GM12878 (cell line): ENCODE results near the gene SNX2. TPM values are rescaled to one million over a fixed set of nuclear protein-coding genes. Genes with fewer than 3 reads are reported as not detected.

Source experiments
- ATAC-seq: fragments of 200-7000 bp; cut with Tn5 transposase; 3 replicates; pipeline ENCODE4 v1.9.1; 2020; ENCODE audit warnings: mild to moderate bottlenecking, moderate library complexity
- BruUV-seq: library from RNA; stranded (reverse); fragments of 400-500 nt; replicated peaks from 2 replicates; lab custom pipeline; 2021; lab: Mats Ljungman, UMichigan
- CTCF ChIA-PET: fragments of 300-600 bp; sonication (Branson Sonifier 250); formaldehyde crosslinking; extraction: SDS; loops from one replicate; lab custom pipeline; 2021; ENCODE audit warnings: inconsistent platforms; lab: Yijun Ruan, JAX
- POLR2A ChIA-PET: fragments of 350-600 bp; formaldehyde crosslinking; extraction: SDS; loops from one replicate; lab custom pipeline; 2021; ENCODE audit warnings: inconsistent platforms; lab: Charles Lee
- RAD21 ChIA-PET: fragments of 300-600 bp; sonication (Branson Sonifier 250); formaldehyde crosslinking; loops from one replicate; lab custom pipeline; 2023; ENCODE audit warnings: antibody characterized with exemption; ENCODE audit not compliant: unreplicated experiment; lab: Charles Lee
- SMC1A ChIA-PET: fragments of 300-600 bp; sonication (Branson Sonifier 250); formaldehyde crosslinking; loops from one replicate; lab custom pipeline; 2023; ENCODE audit not compliant: unreplicated experiment, uncharacterized antibody; lab: Charles Lee
- DNase-seq: peaks from one replicate; pipeline ENCODE4 v3.0.0-alpha.2; 2011; ENCODE audit warnings: low read depth, low spot score
- FAIRE-seq: peaks from 3 replicates; lab custom pipeline; 2011; peaks lifted over from hg19 to GRCh38; lab: Jason Lieb, UNC
- H2AFZ ChIP-seq: 2 replicates; pipeline ENCODE4 v1.6.0; 2011; ENCODE audit warnings: low read depth, low read length, control low read depth; ENCODE audit not compliant: control insufficient read depth
- H3K27ac ChIP-seq: 2 replicates; pipeline ENCODE4 v1.5.1; 2011; ENCODE audit warnings: control low read depth; ENCODE audit not compliant: control insufficient read depth, insufficient read depth
- H3K27me3 ChIP-seq, 2 experiments: replicated peaks in 1 of 2; 2 replicates each; pipeline versions ENCODE4 v1.6.0 to v1.6.1; 2011; ENCODE audit warnings: low read length in 1 of 2; ENCODE audit not compliant: control insufficient read depth in 2 of 2, insufficient read depth in 2 of 2
- H3K36me3 ChIP-seq, 2 experiments: 2 replicates each; pipeline ENCODE4 v1.5.1; 2011; ENCODE audit warnings: low read length in 1 of 2; ENCODE audit not compliant: control insufficient read depth in 2 of 2, insufficient read depth in 2 of 2
- H3K4me1 ChIP-seq: 2 replicates; pipeline ENCODE4 v1.6.1; 2011; ENCODE audit warnings: mild to moderate bottlenecking, low read length, moderate library complexity, mixed read lengths; ENCODE audit not compliant: control insufficient read depth, insufficient read depth
- H3K4me2 ChIP-seq: 2 replicates; pipeline ENCODE4 v1.6.0; 2011; ENCODE audit warnings: control low read depth; ENCODE audit not compliant: control insufficient read depth, insufficient read depth
- H3K4me3 ChIP-seq: fragments of 200-600 bp; sonication (generic); 2 replicates; pipeline ENCODE4 v1.5.1; 2016
- H3K79me2 ChIP-seq: 2 replicates; pipeline ENCODE4 v1.6.0; 2011; ENCODE audit warnings: low read length; ENCODE audit not compliant: control insufficient read depth, insufficient read depth
- H3K9ac ChIP-seq: 2 replicates; pipeline ENCODE4 v1.8.0; 2011; ENCODE audit warnings: low read length, control low read depth, mixed read lengths; ENCODE audit not compliant: control insufficient read depth, insufficient read depth
- H3K9me3 ChIP-seq: replicated peaks from 3 replicates; pipeline ENCODE4 v1.5.1; 2011; ENCODE audit warnings: mild to moderate bottlenecking, low read length; ENCODE audit not compliant: control insufficient read depth, insufficient read depth
- H4K20me1 ChIP-seq: 2 replicates; pipeline ENCODE4 v1.6.0; 2011; ENCODE audit not compliant: control insufficient read depth, insufficient read depth
- BHLHE40 ChIP-seq, 2 experiments: fragments of 450-650 bp in 1 of 2; IDR thresholded peaks; 2 replicates each; pipeline ENCODE4 v1.6.1; 2011 to 2017; ENCODE audit warnings: low read depth in 2 of 2, borderline replicate concordance in 1 of 2, improper control_type of control experiment in 1 of 2, low read length in 1 of 2, mild to moderate bottlenecking in 1 of 2
- FOXM1 ChIP-seq: IDR thresholded peaks from 2 replicates; pipeline ENCODE4 v1.6.1; 2012; ENCODE audit warnings: low read depth, mild to moderate bottlenecking, inconsistent platforms, low read length, moderate library complexity
- GABPA ChIP-seq: IDR thresholded peaks from 2 replicates; pipeline ENCODE4 v1.6.1; 2014; ENCODE audit warnings: antibody characterized with exemption, low read depth, mild to moderate bottlenecking, inconsistent platforms
- HDGF ChIP-seq: fragments of 450-650 bp; IDR thresholded peaks from 2 replicates; pipeline ENCODE4 v1.6.1; 2016; ENCODE audit warnings: antibody characterized with exemption
- IRF4 ChIP-seq: IDR thresholded peaks from 2 replicates; pipeline ENCODE4 v1.6.1; 2011; ENCODE audit warnings: low read depth, low read length
- JUNB ChIP-seq: IDR thresholded peaks from 2 replicates; pipeline ENCODE4 v1.6.1; 2016; ENCODE audit warnings: antibody characterized with exemption, mild to moderate bottlenecking
- POU2F2 ChIP-seq: IDR thresholded peaks from 3 replicates; pipeline ENCODE4 v1.6.1; 2011; ENCODE audit warnings: low read depth, mild to moderate bottlenecking, low read length, borderline replicate concordance
- SMAD5 ChIP-seq: IDR thresholded peaks from 2 replicates; pipeline ENCODE4 v1.6.1; 2016; ENCODE audit warnings: antibody characterized with exemption, low read depth
- SP1 ChIP-seq: IDR thresholded peaks from one replicate; pipeline ENCODE4 v1.6.1; 2011; ENCODE audit warnings: low read depth, low read length
- SUZ12 ChIP-seq: fragments of 200-600 bp; sonication (generic); IDR thresholded peaks from one replicate; pipeline ENCODE4 v1.6.1; 2018; ENCODE audit warnings: antibody characterized with exemption, mild to moderate bottlenecking; ENCODE audit not compliant: unreplicated experiment
- TBL1XR1 ChIP-seq: IDR thresholded peaks from 2 replicates; pipeline ENCODE4 v1.6.1; 2012; ENCODE audit warnings: low read depth, low read length, improper control_type of control experiment
- YY1 ChIP-seq: IDR thresholded peaks from 2 replicates; pipeline ENCODE4 v1.6.1; 2011; ENCODE audit warnings: low read depth, mild to moderate bottlenecking, low read length
- ZNF384 ChIP-seq: IDR thresholded peaks from 2 replicates; pipeline ENCODE4 v1.6.1; 2012; ENCODE audit warnings: low read depth, mild to moderate bottlenecking, low read length, improper control_type of control experiment, borderline replicate concordance
- ZNF592 ChIP-seq: fragments of 450-650 bp; IDR thresholded peaks from 2 replicates; pipeline ENCODE4 v1.6.1; 2017; ENCODE audit warnings: mild to moderate bottlenecking, moderate library complexity
- WGBS: methylation state at CpG from one replicate; pipeline ENCODE4 v1.1.6; 2016; ENCODE audit warnings: low lambda C conversion rate; ENCODE audit not compliant: insufficient replicate concordance, insufficient coverage; ENCODE audit errors: missing lambda C conversion rate; 5-methylcytosine and 5-hydroxymethylcytosine counted together
- in situ Hi-C: fragments of 300-500 bp; cut with MboI; formaldehyde crosslinking; loops from 9 replicates; pipeline ENCODE4 v1.14.3; 2018; ENCODE audit warnings: mixed read lengths
- intact Hi-C: fragments of 100-400 bp; cut with micrococcal nuclease; formaldehyde crosslinking; loops from one replicate; pipeline ENCODE4 v1.14.2; 2022; ENCODE audit not compliant: unreplicated experiment
- polyA plus RNA-seq, 11 experiments: library from polyadenylated mRNA; depleted of rRNA in 4 of 11; unstranded in 6 of 11; stranded (reverse) in 5 of 11; fragments of >200 nt; fragmentation: Nextera tagmentation in 4 of 11; fragmentation: Illumina TruSeq in 1 of 11; extraction: Ambion mirVana in 4 of 11; extraction: Trizol in 1 of 11; gene quantifications; 1 replicate in 1 of 11; 2 replicates in 10 of 11; pipeline versions ENCODE4 v1.2.1 to v1.2.3, GENCODE V29; 2011 to 2016; ENCODE audit warnings: inconsistent platforms in 2 of 11, missing spikeins in 2 of 11, low read depth in 1 of 11
- total RNA-seq, 4 experiments: library from RNA; depleted of rRNA in 3 of 4; stranded (reverse); fragments of >200 nt in 3 of 4; fragmentation: Illumina TruSeq in 1 of 4; extraction: Trizol in 1 of 4; gene quantifications; 2 replicates each; pipeline versions ENCODE4 v1.2.1 to v1.2.3, GENCODE V29; 2013 to 2021
- TF ChIP-seq, protein P1 (sequence below): fragments of 450-650 bp; IDR thresholded peaks from 2 replicates; pipeline ENCODE4 v1.6.1; 2017; ENCODE audit warnings: mild to moderate bottlenecking, low read depth, inconsistent platforms; ENCODE audit not compliant: poor library complexity, severe bottlenecking

SNX2 gene
- total and polyA plus RNA-seq, 10 of the 15 experiments (the other 5 are each of a cell fraction or from before 2014, with no cell fraction given): 46.3 to 84.3 (median 63.0) TPM

DNA sequence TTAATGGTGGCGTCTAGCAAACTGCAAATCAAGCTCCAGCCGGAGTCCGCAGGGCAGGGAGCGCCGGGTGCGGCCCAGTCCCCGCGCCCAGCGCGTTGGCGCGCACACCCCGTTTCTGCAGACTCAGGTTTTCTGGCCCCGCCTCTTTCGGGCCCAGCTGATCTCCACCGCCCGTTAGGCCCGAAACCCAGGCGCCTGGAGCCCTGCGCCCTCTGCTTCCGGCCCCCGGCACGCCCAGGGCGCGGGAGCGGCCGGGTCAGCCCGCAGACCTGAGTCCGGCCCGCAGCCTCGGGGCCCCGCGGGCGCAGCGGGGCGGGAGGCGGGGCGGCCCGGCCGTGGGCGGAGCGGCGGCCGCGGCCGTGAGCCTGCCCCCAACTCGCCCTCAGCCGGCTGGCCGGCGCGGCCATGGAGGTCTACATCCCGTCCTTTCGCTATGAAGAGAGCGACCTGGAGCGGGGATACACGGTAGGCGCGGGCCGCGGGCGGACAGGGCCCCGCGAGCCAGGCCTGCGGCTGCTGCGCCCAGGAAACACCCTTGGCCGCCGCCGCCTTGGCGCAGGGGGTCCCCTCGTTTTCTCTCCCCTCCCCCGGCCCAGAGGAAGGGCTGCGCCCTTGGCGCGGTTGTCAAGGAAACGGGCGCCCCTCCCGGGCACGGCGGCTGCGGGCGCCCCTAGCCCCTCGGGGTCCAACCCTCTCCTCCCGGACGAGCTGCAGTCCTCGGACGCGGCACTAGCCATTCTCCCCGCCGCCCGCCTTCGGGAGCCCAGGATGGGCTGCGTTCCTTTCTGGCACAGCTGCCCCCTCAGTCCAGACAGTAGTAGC, 70.6 kb downstream of the SNX2 start, which contains the start of gene SNX24 (continued):
- TF ChIP-seq TBL1XR1 (no peak), YY1 (0 out of 2 replicates have a peak, but pooled peaks have one; percentile 32), IRF4 (no peak), ZNF592 (no peak), BHLHE40 (IDR thresholded peaks at IDR 0.05; ENCODE audit: borderline replicate concordance in 1 of 2, low read depth in 2 of 2, low read length in 1 of 2) (peak in 1 of 2 experiments; percentile 54; a peak in 2 of 4 replicates)

GRCh38 chr5:122846051-122846550, 71.2 kb downstream of the SNX2 start:
- intact Hi-C loops: no loop called here
- ChIA-PET RAD21 (no interaction called here), SMC1A (interaction anchor here (0.6 kb wide), 1 partner anchor 18 kb away, joined by 3 read pairs; no protein-coding TSS in a partner anchor), POLR2A (no interaction called here), CTCF (no interaction called here)
- no peak overlapping the region; the same call in 1 of the 2 replicates for H3K27ac ChIP-seq
- DNase-seq: no peak
- no peaks in the 10 kb centered on the region for H3K9me3 ChIP-seq
- BruUV-seq: no TSS peak
- H3K4me1 ChIP-seq: peaks cover 6% of the 10 kb centered on the region
- H3K79me2 ChIP-seq: no peaks in the 10 kb centered on the region
- H3K36me3 ChIP-seq: no peaks in the 10 kb centered on the region
- ATAC-seq: no peak
- peak overlapping the region; percentile 75 for H3K4me2 ChIP-seq
- H3K4me3 ChIP-seq: peak overlapping the region; percentile 67; the same call in 1 of the 2 replicates
- in situ Hi-C loops: no loop called here
- no peaks in the 10 kb centered on the region for H3K27me3 ChIP-seq
- peak overlapping the region; percentile 32; the same call in 1 of the 2 replicates for H3K9ac ChIP-seq
- TF ChIP-seq JUNB (no peak), HDGF (no peak), SUZ12 (no peak), ZNF384 (no peak), GABPA (no peak), FOXM1 (no peak), SP1 (no peak), POU2F2 (no peak), SMAD5 (no peak)
- TF ChIP-seq, protein P1, sequence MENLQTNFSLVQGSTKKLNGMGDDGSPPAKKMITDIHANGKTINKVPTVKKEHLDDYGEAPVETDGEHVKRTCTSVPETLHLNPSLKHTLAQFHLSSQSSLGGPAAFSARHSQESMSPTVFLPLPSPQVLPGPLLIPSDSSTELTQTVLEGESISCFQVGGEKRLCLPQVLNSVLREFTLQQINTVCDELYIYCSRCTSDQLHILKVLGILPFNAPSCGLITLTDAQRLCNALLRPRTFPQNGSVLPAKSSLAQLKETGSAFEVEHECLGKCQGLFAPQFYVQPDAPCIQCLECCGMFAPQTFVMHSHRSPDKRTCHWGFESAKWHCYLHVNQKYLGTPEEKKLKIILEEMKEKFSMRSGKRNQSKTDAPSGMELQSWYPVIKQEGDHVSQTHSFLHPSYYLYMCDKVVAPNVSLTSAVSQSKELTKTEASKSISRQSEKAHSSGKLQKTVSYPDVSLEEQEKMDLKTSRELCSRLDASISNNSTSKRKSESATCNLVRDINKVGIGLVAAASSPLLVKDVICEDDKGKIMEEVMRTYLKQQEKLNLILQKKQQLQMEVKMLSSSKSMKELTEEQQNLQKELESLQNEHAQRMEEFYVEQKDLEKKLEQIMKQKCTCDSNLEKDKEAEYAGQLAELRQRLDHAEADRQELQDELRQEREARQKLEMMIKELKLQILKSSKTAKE: no peak
- FAIRE-seq: no peak
- WGBS: 42% methylated on average over 6 of the region's 6 CpGs
- no peaks in the 10 kb centered on the region for H4K20me1 ChIP-seq
- peak overlapping the region; percentile 86 for H2AFZ ChIP-seq
